Upper lobe of left lung (tissue), 6 donors: Measurements from ENCODE around the gene ATP9A. TPM values are rescaled to one million over a fixed set of nuclear protein-coding genes. Genes with fewer than 3 reads are reported as not detected.
"Not testable (repeated sequence)": the region's sequence is repeated elsewhere in the genome, so short reads cannot be mapped to it uniquely, and the experiment has no call there.

Source experiments
- ATAC-seq, 2 donors: fragments of 200-7000 bp; cut with Tn5 transposase; one replicate each; pipeline ENCODE4 v1.9.1; 2022; ENCODE audit warnings: mild to moderate bottlenecking in 2 of 2, moderate library complexity in 2 of 2; ENCODE audit not compliant: low FRiP score in 2 of 2
- DNase-seq, 2 donors: peaks; one replicate each; pipeline ENCODE4 v3.0.0-alpha.2; 2019 to 2020
- H3K27ac ChIP-seq, 4 donors: fragments of 200-600 bp; sonication (generic); one replicate each; pipeline ENCODE4 v1.5.1; 2016 to 2019
- H3K27me3 ChIP-seq, 4 donors: fragments of 200-600 bp; sonication (generic); one replicate each; pipeline ENCODE4 v1.5.1; 2017 to 2019
- H3K36me3 ChIP-seq, 4 donors: fragments of 200-600 bp; sonication (generic); one replicate each; pipeline ENCODE4 v1.5.1; 2016 to 2019
- H3K4me1 ChIP-seq, 4 donors: fragments of 200-600 bp; sonication (generic); one replicate each; pipeline ENCODE4 v1.5.1; 2018 to 2019
- H3K4me3 ChIP-seq, 4 donors: fragments of 200-600 bp; sonication (generic); one replicate each; pipeline ENCODE4 v1.5.1; 2017 to 2019; ENCODE audit warnings: mild to moderate bottlenecking in 2 of 4, moderate library complexity in 1 of 4
- H3K9me3 ChIP-seq, 4 donors: fragments of 200-600 bp; sonication (generic); one replicate each; pipeline ENCODE4 v1.5.1; 2018 to 2019
- CTCF ChIP-seq, 6 experiments: fragments of 450-650 bp in 4 of 6; fragments of 200-600 bp in 2 of 6; sonication (generic) in 2 of 6; IDR thresholded peaks; one replicate each; pipeline ENCODE4 v1.5.1; 2016 to 2019; ENCODE audit warnings: antibody characterized with exemption in 6 of 6
- EP300 ChIP-seq, 4 donors: sonication (generic); formaldehyde crosslinking; IDR thresholded peaks; one replicate each; pipeline ENCODE4 v1.5.1; 2017; ENCODE audit warnings: antibody characterized with exemption in 4 of 4, control low read depth in 2 of 4
- POLR2A ChIP-seq, 4 donors: fragments of 450-650 bp; IDR thresholded peaks; one replicate each; pipeline ENCODE4 v1.5.1; 2016 to 2017; ENCODE audit warnings: antibody characterized with exemption in 4 of 4, mild to moderate bottlenecking in 2 of 4
- POLR2AphosphoS5 ChIP-seq, 2 donors: sonication (generic); formaldehyde crosslinking; IDR thresholded peaks; one replicate each; pipeline ENCODE4 v1.5.1; 2017; ENCODE audit warnings: antibody characterized with exemption in 2 of 2
- WGBS, 2 donors: methylation state at CpG; one replicate each; pipeline ENCODE4 v1.1.5; 2017 to 2018; 5-methylcytosine and 5-hydroxymethylcytosine counted together
- total RNA-seq, 6 donors: library from RNA; depleted of rRNA in 4 of 6; stranded (reverse); fragments of >200 nt in 4 of 6; gene quantifications; one replicate each; pipeline versions ENCODE4 v1.1.0 to v1.2.1, GENCODE V29; 2016 to 2021
- donor health status: DM: no; HTN: no; CAD: no; lungs with moderate emphysema.
- donor health status: DM: no; HTN: yes; CAD: no; lungs with severe emphysema.

Gene ATP9A
- total RNA-seq, 6 donors from 2014 or later = 15.7 to 31.3 (median 22.8) TPM

DNA sequence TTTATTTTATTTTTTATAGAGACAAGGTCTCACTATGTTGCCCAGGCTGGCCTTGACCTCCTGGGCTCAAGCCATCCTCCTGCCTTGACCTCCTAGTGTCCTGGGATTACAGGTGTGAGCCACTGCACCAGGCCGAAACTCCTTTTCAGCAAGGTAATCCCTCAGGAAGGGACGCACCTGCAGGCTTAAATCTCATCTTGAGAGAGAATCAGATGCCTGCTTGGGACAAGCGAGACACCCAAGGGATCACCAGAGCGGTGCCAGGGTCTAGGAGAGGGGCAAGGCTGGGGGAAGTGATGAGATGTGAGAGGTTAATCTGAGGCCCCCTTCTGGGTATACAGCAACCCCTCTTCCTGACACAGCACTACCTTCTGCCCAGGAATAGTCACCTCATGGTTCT lies 4.0 kb upstream of the ATP9A start:
- Histone ChIP-seq H3K4me3 (no peak overlapping the region), H3K36me3 (no peaks in the 10 kb centered on the region), H3K4me1 (peaks cover 0 to 11% (median 2%) of the 10 kb centered on the region in 4 donors), H3K27ac (no peak overlapping the region), H3K27me3 (no peaks in the 10 kb centered on the region), H3K9me3 (no peaks in the 10 kb centered on the region)
- WGBS, 2 donors = 92 to 95% methylated on average over 4 of the region's 4 CpGs
- no peak for DNase-seq
- no peak for ATAC-seq
- TF ChIP-seq CTCF (IDR thresholded peaks at IDR 0.05) (no peak), POLR2AphosphoS5 (IDR thresholded peaks at IDR 0.05) (no peak), POLR2A (IDR thresholded peaks at IDR 0.05) (no peak), EP300 (IDR thresholded peaks at IDR 0.05) (no peak)

GRCh38 chr20:51769976-51770615 lies 1.9 kb upstream of the ATP9A start:
- no peaks in the 10 kb centered on the region for H3K27me3 ChIP-seq
- no peak for ATAC-seq
- H3K9me3 ChIP-seq = no peaks in the 10 kb centered on the region
- H3K4me3 ChIP-seq = no peak overlapping the region
- 84 to 92% methylated on average over 9 of the region's 9 CpGs for WGBS, 2 donors
- no peak for DNase-seq
- no peak overlapping the region for H3K27ac ChIP-seq
- H3K4me1 ChIP-seq = peaks cover 0 to 20% (median 6%) of the 10 kb centered on the region in 4 donors
- no peaks in the 10 kb centered on the region for H3K36me3 ChIP-seq
- no peak for TF ChIP-seq POLR2A (IDR thresholded peaks at IDR 0.05)

GRCh38 chr20:51768759-51769517 lies 748 bp upstream of the ATP9A start:
- DNase-seq = no peak
- H3K27ac ChIP-seq = no peak overlapping the region
- H3K4me3 ChIP-seq = peak overlapping the region in 2 of 4 donors; percentile 17 to 19
- H3K4me1 ChIP-seq = peaks cover 0 to 20% (median 6%) of the 10 kb centered on the region in 4 donors
- H3K36me3 ChIP-seq = no peaks in the 10 kb centered on the region
- peak in 1 of 6 experiments; percentile 13 for TF ChIP-seq CTCF (IDR thresholded peaks at IDR 0.05)
- no peak for TF ChIP-seq POLR2A (IDR thresholded peaks at IDR 0.05)
- TF ChIP-seq EP300 (IDR thresholded peaks at IDR 0.05) = no peak
- TF ChIP-seq POLR2AphosphoS5 (IDR thresholded peaks at IDR 0.05) = no peak
- 35 to 52% methylated on average over 11 to 14 of the region's 16 CpGs for WGBS, 2 donors
- no peaks in the 10 kb centered on the region for H3K9me3 ChIP-seq
- no peak for ATAC-seq
- H3K27me3 ChIP-seq = no peaks in the 10 kb centered on the region

- Histone ChIP-seq H3K4me1 (peaks cover 0 to 20% (median 6%) of the 10 kb centered on the region in 4 donors), H3K4me3 (peak overlapping the region; percentile 62 to 89 (median 72)), H3K9me3 (no peaks in the 10 kb centered on the region), H3K27ac (peak overlapping the region; percentile 7 to 82 (median 56)), H3K36me3 (no peaks in the 10 kb centered on the region), H3K27me3 (no peaks in the 10 kb centered on the region)
- ATAC-seq = peak; percentile 87 to 96
- WGBS, 2 donors = 3 to 4% methylated on average over 15 to 40 of the region's 61 CpGs
- DNase-seq = peak; percentile 94
- TF ChIP-seq POLR2AphosphoS5 (IDR thresholded peaks at IDR 0.05) = peak in 1 of 2 donors; percentile 54
- no peak for TF ChIP-seq POLR2A (IDR thresholded peaks at IDR 0.05)
- peak in 3 of 6 experiments; percentile 11 to 51 (median 27) for TF ChIP-seq CTCF (IDR thresholded peaks at IDR 0.05)
These were observed 960 bp downstream of the ATP9A start for GRCh38 chr20:51766994-51767866.

DNA sequence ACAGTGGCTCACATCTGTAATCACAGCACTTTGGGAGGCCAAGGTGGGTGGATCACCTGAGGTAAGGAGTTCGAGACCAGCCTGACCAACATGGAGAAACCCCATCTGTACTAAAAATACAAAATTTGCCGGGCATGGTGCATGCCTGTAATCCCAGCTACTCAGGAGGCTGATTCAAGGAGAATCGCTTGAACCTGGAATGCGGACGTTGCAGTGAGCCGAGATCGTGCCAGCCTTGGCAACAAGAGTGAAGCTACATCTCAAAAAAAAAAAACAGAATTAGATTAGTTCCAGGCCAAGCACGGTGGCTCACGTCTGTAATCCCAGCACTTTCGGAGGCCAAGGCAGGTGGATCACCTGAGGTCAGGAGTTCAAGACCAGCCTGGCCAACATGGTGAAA lies 2.8 kb downstream of the ATP9A start:
- not testable (repeated sequence) for H3K27me3 ChIP-seq, H3K27ac ChIP-seq, ATAC-seq, DNase-seq, H3K9me3 ChIP-seq, H3K4me3 ChIP-seq, H3K36me3 ChIP-seq
- peaks cover 0 to 20% (median 6%) of the 10 kb centered on the region in 4 donors for H3K4me1 ChIP-seq
- WGBS, 2 donors = 80 to 88% methylated on average over 10 of the region's 10 CpGs
